NCI-H1092 treated with DMSO at 0.1 percent for 48 hours (cell line): ENCODE results near the gene LSP1.

Source experiments
- DNase-seq: peaks from one replicate; lab custom pipeline; 2025; lab: John Stamatoyannopoulos, UW

The LSP1 gene

GRCh38 chr11:1825039-1825740 lies 27.7 kb upstream of the LSP1 start:
- no peak for DNase-seq

GRCh38 chr11:1825785-1826451 lies 27.0 kb upstream of the LSP1 start:
- DNase-seq, result no peak

GRCh38 chr11:1826552-1827094 lies 26.3 kb upstream of the LSP1 start:
- DNase-seq, result no peak

GRCh38 chr11:1827095-1827813 lies 25.6 kb upstream of the LSP1 start:
- DNase-seq, result peak; percentile 79

- DNase-seq, result no peak
Observed at GRCh38 chr11:1827931-1828330, 25.0 kb upstream of the LSP1 start.

GRCh38 chr11:1828542-1828941 lies 24.3 kb upstream of the LSP1 start:
- no peak for DNase-seq

- DNase-seq, result no peak
Observed at GRCh38 chr11:1829039-1829820, 23.7 kb upstream of the LSP1 start.

- no peak for DNase-seq
Observed at GRCh38 chr11:1830004-1830321, 22.9 kb upstream of the LSP1 start.

GRCh38 chr11:1830322-1831223 lies 22.3 kb upstream of the LSP1 start:
- no peak for DNase-seq

- DNase-seq, result no peak
Observed at GRCh38 chr11:1831338-1832210, 21.3 kb upstream of the LSP1 start.

GRCh38 chr11:1832211-1832919 lies 20.5 kb upstream of the LSP1 start:
- peak; percentile 12 for DNase-seq

GRCh38 chr11:1832920-1833295 lies 20.0 kb upstream of the LSP1 start:
- no peak for DNase-seq

GRCh38 chr11:1834062-1834610 lies 18.7 kb upstream of the LSP1 start:
- DNase-seq, result no peak

GRCh38 chr11:1834779-1835670 lies 17.9 kb upstream of the LSP1 start, which contains the start of gene SYT8:
Gene SYT8 (plus strand): TSS chr11:1834990. CDS start chr11:1835106, 116 bp downstream.
- no peak for DNase-seq

GRCh38 chr11:1835671-1836010 lies 17.2 kb upstream of the LSP1 start:
- no peak for DNase-seq

GRCh38 chr11:1836011-1836945 lies 16.6 kb upstream of the LSP1 start:
- DNase-seq, result no peak
